GM23338 (cell line): ENCODE results near the gene KLHL26. TPM values are rescaled to one million over a fixed set of nuclear protein-coding genes. Genes with fewer than 3 reads are reported as not detected.
A peak's percentile ranks its signal among the peaks of the same experiment; 100 is the strongest.

ENCODE experiments used
- ATAC-seq: fragments of 200-7000 bp; cut with Tn5 transposase; 3 replicates; pipeline ENCODE4 v1.9.1; 2020
- DNase-seq: peaks from one replicate; pipeline ENCODE4 v3.0.0-alpha.2; 2015; ENCODE audit warnings: low spot score
- H2AFZ ChIP-seq: fragments of 200-600 bp; sonication (generic); 2 replicates; pipeline ENCODE4 v1.8.0; 2016; ENCODE audit warnings: antibody characterized with exemption, mild to moderate bottlenecking, moderate library complexity
- H3F3A ChIP-seq: fragments of 200-600 bp; sonication (generic); replicated peaks from 2 replicates; pipeline ENCODE4 v1.8.0; 2017; ENCODE audit warnings: antibody characterized with exemption, mixed run types, low read depth
- H3K27ac ChIP-seq: fragments of 200-600 bp; sonication (generic); 2 replicates; pipeline ENCODE4 v1.6.1; 2016; ENCODE audit warnings: low read depth
- H3K27me3 ChIP-seq: fragments of 200-600 bp; sonication (generic); 2 replicates; pipeline ENCODE4 v1.8.0; 2016; ENCODE audit warnings: mild to moderate bottlenecking, mixed run types, moderate library complexity; ENCODE audit not compliant: insufficient read depth
- H3K36me3 ChIP-seq: fragments of 200-600 bp; sonication (generic); 2 replicates; pipeline ENCODE4 v1.8.0; 2016; ENCODE audit warnings: mild to moderate bottlenecking; ENCODE audit not compliant: insufficient read depth
- H3K4me1 ChIP-seq: fragments of 200-600 bp; sonication (generic); 2 replicates; pipeline ENCODE4 v1.8.0; 2016; ENCODE audit warnings: mild to moderate bottlenecking, moderate library complexity; ENCODE audit not compliant: insufficient read depth
- H3K4me2 ChIP-seq: fragments of 200-600 bp; sonication (generic); 2 replicates; pipeline ENCODE4 v1.7.1; 2017; ENCODE audit warnings: mixed run types
- H3K4me3 ChIP-seq: fragments of 200-600 bp; sonication (generic); 2 replicates; pipeline ENCODE4 v1.6.1; 2016; ENCODE audit warnings: mixed run types
- H3K79me2 ChIP-seq: fragments of 200-600 bp; sonication (generic); replicated peaks from 2 replicates; pipeline ENCODE4 v1.8.0; 2017; ENCODE audit warnings: mild to moderate bottlenecking; ENCODE audit not compliant: insufficient read depth
- H3K9me2 ChIP-seq: fragments of 200-600 bp; sonication (generic); 2 replicates; pipeline ENCODE4 v1.8.0; 2017; ENCODE audit not compliant: insufficient read depth
- H4K20me1 ChIP-seq: fragments of 200-600 bp; sonication (generic); replicated peaks from 2 replicates; pipeline ENCODE4 v1.8.0; 2017; ENCODE audit warnings: mild to moderate bottlenecking; ENCODE audit not compliant: insufficient read depth
- H3K27ac Mint-ChIP-seq: 2 replicates; pipeline ENCODE4 v1.8.0; 2020; ENCODE audit warnings: inconsistent platforms, mild to moderate bottlenecking, moderate library complexity, mixed read lengths
- H3K27me3 Mint-ChIP-seq: 3 replicates; pipeline ENCODE4 v1.8.0; 2022; ENCODE audit warnings: low read depth, mild to moderate bottlenecking, moderate library complexity, mixed read lengths, inconsistent platforms; ENCODE audit not compliant: insufficient read depth, poor library complexity
- H3K36me3 Mint-ChIP-seq: 3 replicates; pipeline ENCODE4 v1.8.0; 2021; ENCODE audit warnings: low read depth, mild to moderate bottlenecking, inconsistent platforms, moderate library complexity, mixed read lengths
- H3K4me1 Mint-ChIP-seq: 3 replicates; pipeline ENCODE4 v1.8.0; 2020; ENCODE audit warnings: mild to moderate bottlenecking, inconsistent platforms, mixed read lengths
- H3K4me3 Mint-ChIP-seq: 3 replicates; pipeline ENCODE4 v1.8.0; 2021; ENCODE audit warnings: moderate library complexity, mild to moderate bottlenecking, inconsistent platforms, mixed read lengths
- H3K9me3 Mint-ChIP-seq: 3 replicates; pipeline ENCODE4 v1.8.0; 2020; ENCODE audit warnings: moderate library complexity, mild to moderate bottlenecking, inconsistent platforms, mixed read lengths
- CREB1 ChIP-seq: fragments of 250-450 bp; sonication (Bioruptor Pico); IDR thresholded peaks from 2 replicates; pipeline ENCODE4 v1.5.0; 2020; ENCODE audit warnings: low read depth, mild to moderate bottlenecking, moderate library complexity
- ETS1 ChIP-seq: IDR thresholded peaks from 2 replicates; pipeline ENCODE4 v1.6.1; 2016; ENCODE audit warnings: antibody characterized with exemption
- EZH2 ChIP-seq: fragments of 200-600 bp; sonication (generic); IDR thresholded peaks from one replicate; pipeline ENCODE4 v1.8.0; 2017; ENCODE audit warnings: antibody characterized with exemption, mild to moderate bottlenecking, low read depth; ENCODE audit not compliant: unreplicated experiment
- NANOG ChIP-seq: IDR thresholded peaks from 2 replicates; pipeline ENCODE4 v1.6.1; 2016; ENCODE audit warnings: antibody characterized with exemption, borderline replicate concordance
- ZNF462 ChIP-seq: fragments of 250-450 bp; sonication (Bioruptor Pico); IDR thresholded peaks from 2 replicates; pipeline ENCODE4 v1.5.0; 2020; ENCODE audit warnings: mild to moderate bottlenecking, moderate library complexity
- polyA plus RNA-seq: library from polyadenylated mRNA; unstranded; fragments of >200 nt; fragmentation: Nextera tagmentation; extraction: Ambion mirVana; gene quantifications from 2 replicates; pipeline ENCODE4 v1.2.1, GENCODE V29; 2016
- total RNA-seq: library from RNA; depleted of rRNA; stranded (reverse); fragments of >200 nt; shearing (Covaris generic); gene quantifications from 2 replicates; pipeline ENCODE4 v1.2.3, GENCODE V29; 2014

KLHL26 gene
- total and polyA plus RNA-seq, 2 experiments from 2014 or later, result 3.6 to 11.2 TPM

GRCh38 chr19:18671303-18672043, 34.6 kb downstream of the KLHL26 start:
- no peak for ATAC-seq
- no peak overlapping the region for H3K4me3 ChIP-seq
- Mint-ChIP-seq H3K4me3 (no peak overlapping the region), H3K27ac (no peak overlapping the region), H3K36me3 (peaks cover 10% of the 10 kb centered on the region; the same call in 2 of the 3 replicates), H3K9me3 (no peaks in the 10 kb centered on the region), H3K27me3 (peaks cover 10% of the 10 kb centered on the region), H3K4me1 (peaks cover 9% of the 10 kb centered on the region)
- no peaks in the 10 kb centered on the region for H3K9me2 ChIP-seq
- no peaks in the 10 kb centered on the region for H3K36me3 ChIP-seq
- no peaks in the 10 kb centered on the region for H3K79me2 ChIP-seq
- peaks cover 13% of the 10 kb centered on the region for H3F3A ChIP-seq
- H2AFZ ChIP-seq, result no peak overlapping the region
- H3K27ac ChIP-seq, result peak overlapping the region; percentile 84; the same call in 1 of the 2 replicates
- H3K4me2 ChIP-seq, result no peak overlapping the region
- no peak for DNase-seq
- no peaks in the 10 kb centered on the region; the same call in 1 of the 2 replicates for H3K4me1 ChIP-seq
- H4K20me1 ChIP-seq, result no peaks in the 10 kb centered on the region
- no peaks in the 10 kb centered on the region for H3K27me3 ChIP-seq
- TF ChIP-seq EZH2, result no peak
- TF ChIP-seq CREB1 (CRISPR knock-in tag), result no peak
- TF ChIP-seq ETS1, result no peak
- TF ChIP-seq NANOG, result no peak
- no peak for TF ChIP-seq ZNF462 (CRISPR knock-in tag)
